ENCODE measurements around the gene NTM. TPM values are rescaled to one million over a fixed set of nuclear protein-coding genes. Genes with fewer than 3 reads are reported as not detected.

Gene NTM
- total and polyA plus RNA-seq, 2 donors (not counting 3 experiments of a cell fraction or from before 2014, with no cell fraction given): 1.00 to 1.1 TPM

DNA sequence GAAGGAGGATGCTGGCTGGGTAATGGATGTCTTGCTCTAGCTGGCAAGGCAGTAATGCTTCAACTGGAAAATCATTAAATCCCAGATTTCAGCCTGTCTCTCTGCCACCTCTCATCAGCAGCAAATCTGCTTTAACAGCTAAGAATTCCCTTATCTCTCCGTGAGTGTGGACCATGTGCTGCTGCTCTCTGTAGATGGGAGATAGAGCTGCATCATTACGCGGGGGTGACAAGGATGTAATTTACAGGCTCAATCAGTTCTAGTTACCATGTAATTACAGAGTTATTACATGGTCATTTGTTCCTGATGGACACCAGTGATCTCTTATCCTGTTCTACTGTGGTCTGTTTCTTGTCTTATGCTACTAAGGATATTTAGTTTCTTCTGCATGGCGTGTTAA is 665.4 kb downstream of the NTM start:
- DNase-seq (ENCODE audit: low read depth, low spot score) (no peak), FAIRE-seq (no peak)
- Histone ChIP-seq H3K79me2 (ENCODE audit: control insufficient read depth, insufficient read depth, low read length) (no peaks in the 10 kb centered on the region), H3K36me3 (ENCODE audit: control insufficient read depth in 2 of 2, extremely low read depth in 1 of 2, insufficient read depth in 2 of 2, low read length in 2 of 2) (no peaks in the 10 kb centered on the region), H2AFZ (ENCODE audit: low read depth, low read length) (no peak overlapping the region), H3K4me3 (replicated peaks in 1 of 3; ENCODE audit: insufficient read depth in 1 of 3, low read depth in 1 of 3, low read length in 3 of 3) (no peak overlapping the region), H3K27me3 (ENCODE audit: control insufficient read depth in 2 of 2, insufficient read depth in 2 of 2, low read length in 2 of 2) (no peaks in the 10 kb centered on the region), H3K27ac (ENCODE audit: insufficient read depth, low read depth, low read length) (no peak overlapping the region), H3K9me3 (replicated peaks; ENCODE audit: control insufficient read depth, insufficient read depth, low read length) (no peaks in the 10 kb centered on the region), H3K9ac (replicated peaks; ENCODE audit: extremely low read depth, insufficient read depth, low read length) (no peak overlapping the region), H3K4me1 (ENCODE audit: control insufficient read depth, extremely low read depth, insufficient read depth, low read length) (no peaks in the 10 kb centered on the region), H3K9me1 (replicated peaks; ENCODE audit: control insufficient read depth, extremely low read depth, insufficient read depth, low read length) (no peaks in the 10 kb centered on the region), H3K4me2 (ENCODE audit: insufficient read depth, low read length) (no peak overlapping the region), H4K20me1 (replicated peaks; ENCODE audit: control insufficient read depth, extremely low read depth, insufficient read depth, low read length) (no peaks in the 10 kb centered on the region)
- BruUV-seq (replicated peaks): no TSS peak
- ChIA-PET CTCF (interaction anchor here (0.7 kb wide), 1 partner anchor 10 kb away, joined by 3 read pairs; no protein-coding TSS in a partner anchor), POLR2A (no interaction called here)
- dilution Hi-C loops (cut with MboI; ENCODE audit: extremely low pct_ligation_motif_present, low sequenced_read_pairs) (no loop called here), intact Hi-C loops (cut with micrococcal nuclease) (no loop called here)
- TF ChIP-seq EZH2 (IDR thresholded peaks at IDR 0.05; ENCODE audit: borderline replicate concordance, low read depth, low read length, severe bottlenecking): no peak
- no peak for TF ChIP-seq GATA2 (IDR thresholded peaks at IDR 0.05; ENCODE audit: insufficient read depth, insufficient read length, low read depth, low read length)
- TF ChIP-seq POLR2AphosphoS5 (IDR thresholded peaks at IDR 0.05; ENCODE audit: insufficient read depth, low read depth, low read length): no peak
- TF ChIP-seq, protein P1, sequence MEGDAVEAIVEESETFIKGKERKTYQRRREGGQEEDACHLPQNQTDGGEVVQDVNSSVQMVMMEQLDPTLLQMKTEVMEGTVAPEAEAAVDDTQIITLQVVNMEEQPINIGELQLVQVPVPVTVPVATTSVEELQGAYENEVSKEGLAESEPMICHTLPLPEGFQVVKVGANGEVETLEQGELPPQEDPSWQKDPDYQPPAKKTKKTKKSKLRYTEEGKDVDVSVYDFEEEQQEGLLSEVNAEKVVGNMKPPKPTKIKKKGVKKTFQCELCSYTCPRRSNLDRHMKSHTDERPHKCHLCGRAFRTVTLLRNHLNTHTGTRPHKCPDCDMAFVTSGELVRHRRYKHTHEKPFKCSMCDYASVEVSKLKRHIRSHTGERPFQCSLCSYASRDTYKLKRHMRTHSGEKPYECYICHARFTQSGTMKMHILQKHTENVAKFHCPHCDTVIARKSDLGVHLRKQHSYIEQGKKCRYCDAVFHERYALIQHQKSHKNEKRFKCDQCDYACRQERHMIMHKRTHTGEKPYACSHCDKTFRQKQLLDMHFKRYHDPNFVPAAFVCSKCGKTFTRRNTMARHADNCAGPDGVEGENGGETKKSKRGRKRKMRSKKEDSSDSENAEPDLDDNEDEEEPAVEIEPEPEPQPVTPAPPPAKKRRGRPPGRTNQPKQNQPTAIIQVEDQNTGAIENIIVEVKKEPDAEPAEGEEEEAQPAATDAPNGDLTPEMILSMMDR (IDR thresholded peaks at IDR 0.05; ENCODE audit: extremely low read depth in 1 of 2, insufficient read depth in 1 of 2, low read depth in 1 of 2, low read length in 2 of 2): no peak
- no peak for TF ChIP-seq JUN (IDR thresholded peaks at IDR 0.05; ENCODE audit: borderline replicate concordance, insufficient read depth, insufficient read length, low read depth)
- TF ChIP-seq, protein P2, sequence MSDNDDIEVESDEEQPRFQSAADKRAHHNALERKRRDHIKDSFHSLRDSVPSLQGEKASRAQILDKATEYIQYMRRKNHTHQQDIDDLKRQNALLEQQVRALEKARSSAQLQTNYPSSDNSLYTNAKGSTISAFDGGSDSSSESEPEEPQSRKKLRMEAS (IDR thresholded peaks at IDR 0.05; ENCODE audit: insufficient read depth, insufficient read length): no peak
- no peak for TF ChIP-seq POLR2A (IDR thresholded peaks at IDR 0.05; ENCODE audit: low read depth, low read length)
- no peak for TF ChIP-seq MYC (IDR thresholded peaks at IDR 0.05; ENCODE audit: low read depth, low read length)
- no peak for TF ChIP-seq FOS (IDR thresholded peaks at IDR 0.05; ENCODE audit: borderline replicate concordance, insufficient read depth, low read length)

Measured in endothelial cell of umbilical vein (primary cell).